Measurements from ENCODE around the gene COA1. TPM values are rescaled to one million over a fixed set of nuclear protein-coding genes. Genes with fewer than 3 reads are reported as not detected.

The COA1 gene
- polyA plus RNA-seq, 3 donors, result 25.6 to 57.8 (median 56.2) TPM

DNA sequence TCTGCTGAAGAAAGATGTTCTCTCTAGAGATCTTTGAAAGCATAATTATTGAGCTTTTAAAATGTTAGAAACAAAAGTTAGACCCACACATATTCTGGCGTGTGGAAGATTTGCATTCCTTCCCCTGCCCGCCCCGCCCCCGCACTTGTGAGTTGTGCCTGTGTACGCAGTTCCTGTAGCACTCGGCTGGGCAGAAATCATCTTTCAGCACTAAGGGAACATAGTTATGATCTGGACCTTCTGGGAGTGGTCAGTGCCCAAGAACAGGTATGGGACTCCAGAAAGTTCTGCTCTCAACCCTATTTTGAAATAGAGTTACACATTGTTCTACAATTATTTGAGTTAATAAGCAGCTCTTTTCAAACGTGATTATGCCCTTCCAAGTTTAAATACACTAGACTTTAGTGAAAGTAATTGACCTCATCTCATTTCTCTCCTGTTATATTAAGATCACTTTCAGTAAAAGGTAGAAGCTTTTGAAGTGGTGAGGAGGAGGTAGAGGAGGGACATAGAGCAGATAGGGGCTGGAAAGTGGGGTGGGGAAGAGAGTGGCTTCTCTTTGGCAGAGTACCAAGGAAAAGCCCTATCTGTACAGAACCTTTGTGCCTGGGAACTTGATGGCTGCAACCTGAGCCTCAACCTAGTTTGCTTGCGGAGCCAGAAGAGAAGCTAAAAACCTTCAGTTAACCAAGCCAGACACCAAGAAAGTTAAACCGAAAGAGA is 34.9 kb upstream of the COA1 start:
- Histone ChIP-seq H3K79me2 (ENCODE audit: insufficient read depth, low read length) (peaks cover 91% of the 10 kb centered on the region), H2AFZ (ENCODE audit: insufficient read depth, low read depth, low read length, poor library complexity, severe bottlenecking) (peak overlapping the region; percentile 18), H3K27me3 (ENCODE audit: control insufficient read depth in 2 of 2, insufficient read depth in 2 of 2, low read length in 2 of 2) (no peaks in the 10 kb centered on the region), H3K4me1 (ENCODE audit: control insufficient read depth in 1 of 2, insufficient read depth in 2 of 2, low read length in 2 of 2) (peaks cover 76 to 89% of the 10 kb centered on the region in 2 donors), H3K9ac (ENCODE audit: insufficient read depth, low read length, poor library complexity, severe bottlenecking) (peak overlapping the region; percentile 48), H3K4me2 (replicated peaks; ENCODE audit: extremely low read depth, low read length, poor library complexity, severe bottlenecking) (peak overlapping the region; percentile 73), H3K9me3 (replicated peaks in 1 of 2; ENCODE audit: control insufficient read depth in 1 of 2, insufficient read depth in 1 of 2, low read length in 2 of 2) (no peaks in the 10 kb centered on the region), H4K20me1 (ENCODE audit: insufficient read depth, low read length) (peaks cover 7% of the 10 kb centered on the region), H3K4me3 (replicated peaks in 1 of 3; ENCODE audit: low read depth in 2 of 3, low read length in 3 of 3) (peak overlapping the region; percentile 2 to 65 (median 36)), H3K27ac (ENCODE audit: low read depth in 1 of 2, low read length in 2 of 2) (peak overlapping the region; percentile 81 to 84), H3K36me3 (replicated peaks in 1 of 2; ENCODE audit: control insufficient read depth in 1 of 2, insufficient read depth in 2 of 2, low read length in 2 of 2) (peaks cover 0 to 8% of the 10 kb centered on the region in 2 donors)
- TF ChIP-seq, protein P1, sequence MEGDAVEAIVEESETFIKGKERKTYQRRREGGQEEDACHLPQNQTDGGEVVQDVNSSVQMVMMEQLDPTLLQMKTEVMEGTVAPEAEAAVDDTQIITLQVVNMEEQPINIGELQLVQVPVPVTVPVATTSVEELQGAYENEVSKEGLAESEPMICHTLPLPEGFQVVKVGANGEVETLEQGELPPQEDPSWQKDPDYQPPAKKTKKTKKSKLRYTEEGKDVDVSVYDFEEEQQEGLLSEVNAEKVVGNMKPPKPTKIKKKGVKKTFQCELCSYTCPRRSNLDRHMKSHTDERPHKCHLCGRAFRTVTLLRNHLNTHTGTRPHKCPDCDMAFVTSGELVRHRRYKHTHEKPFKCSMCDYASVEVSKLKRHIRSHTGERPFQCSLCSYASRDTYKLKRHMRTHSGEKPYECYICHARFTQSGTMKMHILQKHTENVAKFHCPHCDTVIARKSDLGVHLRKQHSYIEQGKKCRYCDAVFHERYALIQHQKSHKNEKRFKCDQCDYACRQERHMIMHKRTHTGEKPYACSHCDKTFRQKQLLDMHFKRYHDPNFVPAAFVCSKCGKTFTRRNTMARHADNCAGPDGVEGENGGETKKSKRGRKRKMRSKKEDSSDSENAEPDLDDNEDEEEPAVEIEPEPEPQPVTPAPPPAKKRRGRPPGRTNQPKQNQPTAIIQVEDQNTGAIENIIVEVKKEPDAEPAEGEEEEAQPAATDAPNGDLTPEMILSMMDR (IDR thresholded peaks at IDR 0.05), result no peak
- Mint-ChIP-seq H3K27me3 (ENCODE audit: low read depth in 3 of 3) (no peaks in the 10 kb centered on the region), H3K27ac (peak overlapping the region; percentile 91 to 97 (median 96)), H3K4me3 (peak overlapping the region; percentile 71 to 86), H3K36me3 (peaks cover 15 to 33% of the 10 kb centered on the region in 2 donors), H3K4me1 (peaks cover 84% of the 10 kb centered on the region), H3K9me3 (no peaks in the 10 kb centered on the region)
- WGBS (ENCODE audit: insufficient coverage), result 3% methylated on average over 5 of the region's 9 CpGs
- intact Hi-C loops (cut with micrococcal nuclease), result no loop called here
- peak; percentile 37 to 51 (median 42) for DNase-seq

DNA sequence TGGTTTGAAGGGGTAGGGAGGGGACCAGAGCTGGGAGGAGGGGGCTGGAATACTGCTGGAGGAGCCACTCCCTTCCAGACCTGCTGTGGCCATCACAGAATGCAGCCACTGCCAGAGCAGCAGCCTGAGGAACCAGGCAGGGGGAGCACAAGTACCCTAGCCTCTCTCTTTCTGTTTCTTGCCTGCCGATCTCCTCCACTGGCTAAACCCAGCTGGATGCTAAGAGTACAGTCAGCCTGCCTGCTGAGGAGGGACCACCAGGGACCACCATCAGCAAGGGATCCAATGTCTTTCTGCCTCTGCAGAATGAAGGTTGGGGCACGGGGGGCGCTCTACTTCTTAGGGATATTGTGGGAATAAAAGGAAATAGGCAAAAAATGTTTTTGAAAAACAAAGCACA is 33.9 kb upstream of the COA1 start:
- H2AFZ ChIP-seq (ENCODE audit: insufficient read depth, low read depth, low read length, poor library complexity, severe bottlenecking), result no peak overlapping the region
- TF ChIP-seq, protein P1 (IDR thresholded peaks at IDR 0.05), result no peak
- H4K20me1 ChIP-seq (ENCODE audit: insufficient read depth, low read length), result peaks cover 1% of the 10 kb centered on the region
- WGBS (ENCODE audit: insufficient coverage), result no CpG with 5 or more reads among the region's 3 CpGs
- peaks cover 74% of the 10 kb centered on the region for H3K4me1 Mint-ChIP-seq
- H3K27ac ChIP-seq (ENCODE audit: low read depth in 1 of 2, low read length in 2 of 2), result peak overlapping the region in 1 of 2 donors; percentile 84
- no peak overlapping the region for H3K9ac ChIP-seq (ENCODE audit: insufficient read depth, low read length, poor library complexity, severe bottlenecking)
- no peak for DNase-seq
- H3K27me3 Mint-ChIP-seq (ENCODE audit: low read depth in 3 of 3), result no peaks in the 10 kb centered on the region
- H3K4me1 ChIP-seq (ENCODE audit: control insufficient read depth in 1 of 2, insufficient read depth in 2 of 2, low read length in 2 of 2), result peaks cover 69 to 84% of the 10 kb centered on the region in 2 donors
- H3K36me3 Mint-ChIP-seq, result peaks cover 15 to 31% of the 10 kb centered on the region in 2 donors
- no peak overlapping the region for H3K4me2 ChIP-seq (replicated peaks; ENCODE audit: extremely low read depth, low read length, poor library complexity, severe bottlenecking)
- no peaks in the 10 kb centered on the region for H3K27me3 ChIP-seq (ENCODE audit: control insufficient read depth in 2 of 2, insufficient read depth in 2 of 2, low read length in 2 of 2)
- H3K4me3 Mint-ChIP-seq, result peak overlapping the region in 1 of 2 donors; percentile 46
- intact Hi-C loops (cut with micrococcal nuclease), result no loop called here
- no peaks in the 10 kb centered on the region for H3K9me3 ChIP-seq (replicated peaks in 1 of 2; ENCODE audit: control insufficient read depth in 1 of 2, insufficient read depth in 1 of 2, low read length in 2 of 2)
- no peak overlapping the region for H3K4me3 ChIP-seq (replicated peaks in 1 of 3; ENCODE audit: low read depth in 2 of 3, low read length in 3 of 3)
- H3K79me2 ChIP-seq (ENCODE audit: insufficient read depth, low read length), result peaks cover 88% of the 10 kb centered on the region
- H3K27ac Mint-ChIP-seq, result peak overlapping the region in 6 of 7 donors; percentile 56 to 97 (median 84)
- H3K9me3 Mint-ChIP-seq, result no peaks in the 10 kb centered on the region
- peaks cover 0 to 6% of the 10 kb centered on the region in 2 donors for H3K36me3 ChIP-seq (replicated peaks in 1 of 2; ENCODE audit: control insufficient read depth in 1 of 2, insufficient read depth in 2 of 2, low read length in 2 of 2)
